Measurements from ENCODE around the gene KRTAP5-10. TPM values are rescaled to one million over a fixed set of nuclear protein-coding genes. Genes with fewer than 3 reads are reported as not detected.

The KRTAP5-10 gene
- total RNA-seq, 2 donors from 2014 or later: 0.37 TPM; not detected in 1

- Histone ChIP-seq H3K27ac (no peak overlapping the region), H3K9me3 (no peaks in the 10 kb centered on the region), H3K9ac (ENCODE audit: low read depth in 2 of 2, low read length in 2 of 2) (no peak overlapping the region), H3K27me3 (no peaks in the 10 kb centered on the region), H3K4me1 (no peaks in the 10 kb centered on the region), H3K4me3 (no peak overlapping the region), H3K36me3 (no peaks in the 10 kb centered on the region)
- DNase-seq: no peak
- no peak for TF ChIP-seq CTCF (IDR thresholded peaks at IDR 0.05)
- intact Hi-C loops (cut with DNase I): no loop called here
Measured at GRCh38 chr11:71542879-71543777, 22.2 kb upstream of the KRTAP5-10 start.

- H3K4me3 ChIP-seq: no peak overlapping the region
- TF ChIP-seq CTCF (IDR thresholded peaks at IDR 0.05): no peak
- H3K9me3 ChIP-seq: no peaks in the 10 kb centered on the region
- intact Hi-C loops (cut with DNase I): no loop called here
- no peaks in the 10 kb centered on the region for H3K27me3 ChIP-seq
- no peaks in the 10 kb centered on the region for H3K36me3 ChIP-seq
- H3K9ac ChIP-seq (ENCODE audit: low read depth in 2 of 2, low read length in 2 of 2): no peak overlapping the region
- H3K27ac ChIP-seq: no peak overlapping the region
- H3K4me1 ChIP-seq: no peaks in the 10 kb centered on the region
- DNase-seq: no peak
Measured at GRCh38 chr11:71543866-71544265, 21.5 kb upstream of the KRTAP5-10 start.

- intact Hi-C loops (cut with DNase I): no loop called here
- Histone ChIP-seq H3K27ac (no peak overlapping the region), H3K27me3 (no peaks in the 10 kb centered on the region), H3K4me1 (no peaks in the 10 kb centered on the region), H3K4me3 (no peak overlapping the region), H3K9me3 (no peaks in the 10 kb centered on the region), H3K9ac (ENCODE audit: low read depth in 2 of 2, low read length in 2 of 2) (no peak overlapping the region), H3K36me3 (no peaks in the 10 kb centered on the region)
- TF ChIP-seq CTCF (IDR thresholded peaks at IDR 0.05): no peak
- no peak for DNase-seq
Measured at GRCh38 chr11:71544525-71545214, 20.7 kb upstream of the KRTAP5-10 start.

GRCh38 chr11:71545405-71545966 lies 19.9 kb upstream of the KRTAP5-10 start:
- no peaks in the 10 kb centered on the region for H3K9me3 ChIP-seq
- TF ChIP-seq CTCF (IDR thresholded peaks at IDR 0.05): no peak
- no peak for DNase-seq
- H3K4me3 ChIP-seq: no peak overlapping the region
- H3K9ac ChIP-seq (ENCODE audit: low read depth in 2 of 2, low read length in 2 of 2): no peak overlapping the region
- intact Hi-C loops (cut with DNase I): no loop called here
- no peaks in the 10 kb centered on the region for H3K4me1 ChIP-seq
- H3K27me3 ChIP-seq: no peaks in the 10 kb centered on the region
- H3K36me3 ChIP-seq: no peaks in the 10 kb centered on the region
- no peak overlapping the region for H3K27ac ChIP-seq

- H3K4me1 ChIP-seq: no peaks in the 10 kb centered on the region
- H3K27ac ChIP-seq: no peak within 1 kb of the TSS
- no peaks in the 10 kb centered on the region for H3K36me3 ChIP-seq
- DNase-seq: no peak
- no peaks in the 10 kb centered on the region for H3K9me3 ChIP-seq
- H3K4me3 ChIP-seq: no peak within 1 kb of the TSS
- intact Hi-C loops (cut with DNase I): no loop called here
- H3K9ac ChIP-seq (ENCODE audit: low read depth in 2 of 2, low read length in 2 of 2): no peak within 1 kb of the TSS
- TF ChIP-seq CTCF (IDR thresholded peaks at IDR 0.05): no peak
- no peaks in the 10 kb centered on the region for H3K27me3 ChIP-seq
Measured at GRCh38 chr11:71548120-71548519, 17.2 kb upstream of the KRTAP5-10 start, which contains the start of gene KRTAP5-9. TSS of gene KRTAP5-9 (plus strand) at chr11:71548420. CDS start at chr11:71548658, 238 bp downstream.

All from colonic mucosa (tissue), 4 donors.